Amniotic epithelial cell (primary cell): ENCODE measurements around the gene GGTA1.

ENCODE experiments used
- DNase-seq: peaks from one replicate; pipeline ENCODE4 v3.0.0-alpha.2; 2010; ENCODE audit warnings: low read depth

The GGTA1 gene

GRCh38 chr9:121499177-121499426 lies 542 bp downstream of the GGTA1 start:
- DNase-seq, result no peak

GRCh38 chr9:121498487-121499176 lies 1.0 kb downstream of the GGTA1 start:
- DNase-seq, result peak; percentile 21

- DNase-seq, result peak; percentile 60
Observed at GRCh38 chr9:121498150-121498486, 1.5 kb downstream of the GGTA1 start.

- no peak for DNase-seq
Observed at GRCh38 chr9:121495976-121496375, 3.7 kb downstream of the GGTA1 start.

- DNase-seq, result no peak
Observed at GRCh38 chr9:121494192-121494591, 5.5 kb downstream of the GGTA1 start.

GRCh38 chr9:121491111-121491510 lies 8.5 kb downstream of the GGTA1 start:
- DNase-seq, result no peak

- no peak for DNase-seq
Observed at GRCh38 chr9:121489344-121489743, 10.3 kb downstream of the GGTA1 start.

- no peak for DNase-seq
Observed at GRCh38 chr9:121486043-121486442, 13.6 kb downstream of the GGTA1 start.

GRCh38 chr9:121485623-121486022 lies 14.0 kb downstream of the GGTA1 start:
- DNase-seq, result no peak

- DNase-seq, result no peak
Observed at GRCh38 chr9:121484651-121485446, 14.8 kb downstream of the GGTA1 start.

- DNase-seq, result no peak
Observed at GRCh38 chr9:121483473-121484031, 16.1 kb downstream of the GGTA1 start.

- no peak for DNase-seq
Observed at GRCh38 chr9:121483049-121483448, 16.6 kb downstream of the GGTA1 start.

GRCh38 chr9:121478816-121479676 lies 20.6 kb downstream of the GGTA1 start:
- no peak for DNase-seq

- DNase-seq, result no peak
Observed at GRCh38 chr9:121476156-121476555, 23.5 kb downstream of the GGTA1 start.

- no peak for DNase-seq
Observed at GRCh38 chr9:121474231-121474947, 25.3 kb downstream of the GGTA1 start.

- DNase-seq, result no peak
Observed at GRCh38 chr9:121473229-121473628, 26.4 kb downstream of the GGTA1 start.

- no peak for DNase-seq
Observed at GRCh38 chr9:121472446-121472845, 27.2 kb downstream of the GGTA1 start.

GRCh38 chr9:121466142-121466541 lies 33.5 kb downstream of the GGTA1 start:
- no peak for DNase-seq

- no peak for DNase-seq
Observed at GRCh38 chr9:121464968-121465367, 34.7 kb downstream of the GGTA1 start.

GRCh38 chr9:121463026-121463807 lies 36.4 kb downstream of the GGTA1 start:
- peak; percentile 11 for DNase-seq

- DNase-seq, result no peak
Observed at GRCh38 chr9:121459513-121459912, 40.1 kb downstream of the GGTA1 start.
